ENCODE results near the gene FAM50A.

Gene FAM50A

GRCh38 chrX:154436983-154437752 is 6.8 kb upstream of the FAM50A start, which contains the start of gene GDI1:
GDI1 (plus strand) TSS chrX:154437154; CDS start chrX:154437255, 101 bp downstream.
- TF ChIP-seq CTCF (IDR thresholded peaks at IDR 0.05; ENCODE audit: low read depth, low read length) (no peak), MYC (IDR thresholded peaks at IDR 0.05; ENCODE audit: low read depth, low read length) (no peak), POLR2A (IDR thresholded peaks at IDR 0.05; ENCODE audit: extremely low read depth, insufficient read length) (no peak), MAX (IDR thresholded peaks at IDR 0.05; ENCODE audit: low read depth, low read length) (no peak)
- peak within 1 kb of the TSS; percentile 50 for H3K4me3 ChIP-seq (ENCODE audit: low read depth, low read length)
- peak; percentile 65 for DNase-seq (ENCODE audit: low read depth)

GRCh38 chrX:154437971-154438893 is 5.7 kb upstream of the FAM50A start:
- H3K4me3 ChIP-seq (ENCODE audit: low read depth, low read length) = peak overlapping the region; percentile 50
- TF ChIP-seq CTCF (IDR thresholded peaks at IDR 0.05; ENCODE audit: low read depth, low read length) (no peak), MAX (IDR thresholded peaks at IDR 0.05; ENCODE audit: low read depth, low read length) (no peak), POLR2A (IDR thresholded peaks at IDR 0.05; ENCODE audit: extremely low read depth, insufficient read length) (no peak), MYC (IDR thresholded peaks at IDR 0.05; ENCODE audit: low read depth, low read length) (no peak)
- no peak for DNase-seq (ENCODE audit: low read depth)

GRCh38 chrX:154439841-154440240 is 4.1 kb upstream of the FAM50A start:
- no peak for DNase-seq (ENCODE audit: low read depth)

GRCh38 chrX:154440623-154441357 is 3.2 kb upstream of the FAM50A start:
- H3K4me3 ChIP-seq (ENCODE audit: low read depth, low read length) = no peak overlapping the region
- DNase-seq (ENCODE audit: low read depth) = no peak
- no peak for TF ChIP-seq POLR2A (IDR thresholded peaks at IDR 0.05; ENCODE audit: extremely low read depth, insufficient read length)

More at GRCh38 chrX:154439841-154440240, 4.1 kb upstream of the FAM50A start:
- TF ChIP-seq CTCF (IDR thresholded peaks at IDR 0.05; ENCODE audit: low read depth, low read length) (no peak), MYC (IDR thresholded peaks at IDR 0.05; ENCODE audit: low read depth, low read length) (no peak), MAX (IDR thresholded peaks at IDR 0.05; ENCODE audit: low read depth, low read length) (no peak), POLR2A (IDR thresholded peaks at IDR 0.05; ENCODE audit: extremely low read depth, insufficient read length) (no peak)
- H3K4me3 ChIP-seq (ENCODE audit: low read depth, low read length) = no peak overlapping the region

GRCh38 chrX:154441564-154441963 is 2.4 kb upstream of the FAM50A start:
- no peak overlapping the region for H3K4me3 ChIP-seq (ENCODE audit: low read depth, low read length)
- TF ChIP-seq POLR2A (IDR thresholded peaks at IDR 0.05; ENCODE audit: extremely low read depth, insufficient read length) = no peak
- TF ChIP-seq MAX (IDR thresholded peaks at IDR 0.05; ENCODE audit: low read depth, low read length) = no peak
- TF ChIP-seq MYC (IDR thresholded peaks at IDR 0.05; ENCODE audit: low read depth, low read length) = no peak
- no peak for TF ChIP-seq CTCF (IDR thresholded peaks at IDR 0.05; ENCODE audit: low read depth, low read length)
- DNase-seq (ENCODE audit: low read depth) = no peak
